ENCODE results near the gene GTF2H1.

GTF2H1 gene

DNA sequence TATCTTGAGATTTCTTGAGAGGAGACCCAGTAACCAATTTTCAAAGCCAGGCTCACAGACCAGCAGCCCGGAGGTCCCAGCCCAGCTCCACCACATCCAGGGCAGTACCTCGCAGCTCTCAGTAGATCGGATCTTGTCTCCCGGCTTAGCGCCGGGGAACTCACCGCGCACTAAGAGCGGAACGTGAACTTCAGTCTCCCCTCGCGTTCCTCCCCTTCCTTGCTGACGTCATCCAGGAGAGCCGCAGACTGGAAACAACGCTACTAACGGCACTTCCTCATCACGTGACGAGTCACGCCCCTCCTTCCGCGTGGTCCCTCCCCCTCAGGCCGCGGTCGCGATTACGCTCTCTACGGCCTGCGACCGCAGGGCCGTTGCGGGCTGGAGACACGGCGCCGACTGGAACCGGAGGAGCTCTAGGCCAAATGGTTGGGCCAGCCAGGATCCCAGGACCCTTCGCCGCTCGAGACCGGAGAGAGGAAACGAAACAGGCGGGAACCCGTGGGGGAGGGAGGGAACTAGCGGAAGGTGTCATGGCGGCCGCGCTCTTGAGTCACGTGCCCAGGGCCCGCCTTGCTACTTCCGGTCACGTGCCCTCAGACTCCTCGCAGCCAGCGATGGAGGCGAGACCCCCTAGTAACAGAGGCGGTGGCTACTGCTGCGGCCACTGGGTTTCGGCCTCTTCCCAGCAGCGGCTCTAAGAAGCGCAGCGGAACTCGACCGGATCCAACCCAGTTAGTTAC is at the start of gene GTF2H1, which contains the start of gene HPS5:
Gene GTF2H1, plus strand, starts transcription at position 599 of the 743 bp plus-strand sequence. CDS start 10,508 bp downstream, outside the sequence.
Gene HPS5, minus strand, starts transcription at position 172 of the 743 bp plus-strand sequence. CDS start 4,282 bp downstream, outside the sequence.
- peak; percentile 98 for DNase-seq

GRCh38 chr11:18277565-18278271 is 44.6 kb upstream of the GTF2H1 start:
- DNase-seq: no peak

DNA sequence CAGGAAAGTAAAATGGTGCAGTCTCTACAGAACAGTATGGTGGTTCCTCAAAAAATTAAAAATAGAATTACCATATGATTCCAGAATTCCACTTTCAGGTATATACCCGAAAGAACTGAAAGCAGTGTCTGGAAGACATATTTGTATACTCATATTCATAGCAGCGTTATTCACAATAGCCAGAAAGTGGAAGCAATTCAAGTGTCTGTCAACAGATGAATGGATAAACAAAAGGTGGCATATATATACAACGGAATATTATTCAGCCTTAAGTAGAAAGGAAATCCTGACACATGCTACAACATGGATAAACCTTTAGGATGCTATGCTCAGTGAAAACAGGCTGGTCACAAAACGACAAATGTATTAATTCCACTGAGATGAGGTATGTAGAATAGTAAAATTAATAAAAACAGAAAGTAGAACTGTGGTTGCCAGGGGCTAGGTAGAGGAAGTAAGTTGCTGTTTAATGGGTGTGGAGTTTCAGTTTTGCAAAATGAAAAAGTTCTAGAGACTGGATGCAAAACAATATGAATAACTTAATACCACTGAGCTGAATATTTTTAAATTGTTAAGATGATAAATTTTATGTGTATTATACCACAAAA is 41.8 kb upstream of the GTF2H1 start:
- peak; percentile 11 for DNase-seq

DNA sequence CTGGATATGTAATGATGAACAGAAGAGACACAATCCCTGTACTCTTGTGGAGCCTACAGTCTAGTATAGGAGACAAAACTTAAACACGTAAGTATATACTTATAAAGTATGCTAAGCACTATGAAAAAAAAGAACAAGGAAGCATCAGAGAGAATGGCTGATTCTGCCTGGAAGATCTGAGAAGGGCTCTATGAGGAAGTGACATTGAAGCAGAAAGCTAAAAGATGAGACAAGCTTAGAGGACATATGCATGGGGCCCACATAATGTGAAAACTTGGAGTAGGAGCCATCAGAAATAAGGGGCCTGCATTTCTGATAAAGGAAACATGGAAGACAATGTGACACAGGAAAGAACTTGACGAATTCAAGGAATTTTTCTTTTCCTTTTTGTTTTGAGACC is 39.7 kb upstream of the GTF2H1 start:
- DNase-seq: no peak

DNA sequence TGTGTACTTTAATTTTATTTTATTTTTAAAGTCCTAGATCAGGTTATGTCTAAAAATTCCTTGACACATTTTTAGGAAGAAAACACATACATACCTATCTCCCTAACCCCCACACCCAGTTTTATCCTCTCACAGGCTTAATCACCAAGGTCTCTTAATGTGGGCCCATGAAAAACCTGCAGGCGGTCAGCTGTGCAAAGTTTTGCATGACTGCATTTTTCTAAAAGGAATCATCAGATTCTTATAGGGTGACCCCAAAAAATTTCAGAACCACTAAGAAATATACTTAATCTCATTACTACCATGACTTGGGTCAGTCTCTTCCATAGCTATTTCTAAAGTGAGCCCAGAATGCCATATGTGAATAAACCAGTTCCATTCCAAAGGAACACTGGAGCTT is 36.5 kb upstream of the GTF2H1 start:
- no peak for DNase-seq

DNA sequence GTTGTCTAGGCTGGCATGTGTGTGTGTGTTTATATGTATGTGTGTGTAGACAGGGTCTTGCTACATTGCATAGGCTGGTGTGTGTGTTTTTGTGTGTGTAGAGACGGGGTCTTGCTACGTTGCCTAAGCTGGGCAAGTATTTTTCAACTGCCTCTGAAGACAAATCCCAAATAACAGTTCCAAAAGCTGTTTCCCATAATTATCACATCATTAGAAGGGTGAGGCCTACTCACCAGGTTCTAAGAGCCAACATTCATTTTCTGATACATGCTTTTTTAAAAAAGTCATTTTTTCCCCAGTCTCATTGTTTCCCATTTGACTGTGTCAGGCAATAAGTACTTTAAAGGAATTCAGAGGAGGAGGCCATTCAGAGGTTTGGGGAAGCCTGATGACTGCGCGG is 33.5 kb upstream of the GTF2H1 start:
- DNase-seq: no peak

DNA sequence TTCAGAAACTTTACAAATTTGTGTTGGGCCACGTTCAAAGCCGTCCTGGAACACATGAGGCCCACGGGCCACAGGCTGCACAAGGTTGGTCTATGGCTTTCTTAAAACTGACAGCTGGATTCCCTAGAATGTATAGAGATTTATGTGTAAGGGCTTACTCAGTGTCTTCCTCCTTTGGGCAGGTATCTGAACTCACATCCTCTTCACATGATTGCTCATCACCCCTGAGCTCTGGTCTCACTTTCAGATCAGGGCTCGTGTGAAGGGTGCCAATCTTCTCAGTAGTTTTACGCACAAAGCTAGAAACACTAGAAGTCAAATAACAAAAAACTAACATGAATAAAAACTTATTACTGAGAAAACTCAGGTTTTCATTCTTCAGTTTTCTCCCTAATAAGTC is 27.5 kb upstream of the GTF2H1 start:
- DNase-seq: no peak

- no peak for DNase-seq
These were observed 27.1 kb upstream of the GTF2H1 start for GRCh38 chr11:18295316-18295715.

GRCh38 chr11:18299721-18300120 is 22.6 kb upstream of the GTF2H1 start:
- no peak for DNase-seq

DNA sequence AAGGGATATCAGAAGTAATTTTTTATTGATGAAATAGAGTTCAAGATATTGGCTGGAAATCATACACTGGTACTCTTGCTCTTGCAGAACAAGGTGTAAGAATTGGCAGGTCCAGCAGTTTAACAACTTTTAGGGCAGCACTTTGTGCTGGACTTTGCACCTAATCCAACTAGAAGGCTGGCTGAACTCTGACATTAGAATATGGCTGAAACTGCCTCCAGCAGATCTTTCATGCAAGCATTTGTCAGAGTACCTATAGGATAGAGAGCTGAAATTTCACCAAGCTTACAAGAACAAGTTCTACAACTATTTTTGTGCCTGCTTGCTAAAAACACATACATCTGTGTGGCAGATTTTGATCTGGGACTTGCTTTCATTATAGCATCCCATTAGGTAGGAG is 17.6 kb upstream of the GTF2H1 start:
- no peak for DNase-seq

- no peak for DNase-seq
These were observed 14.8 kb upstream of the GTF2H1 start for GRCh38 chr11:18307461-18308139.

DNA sequence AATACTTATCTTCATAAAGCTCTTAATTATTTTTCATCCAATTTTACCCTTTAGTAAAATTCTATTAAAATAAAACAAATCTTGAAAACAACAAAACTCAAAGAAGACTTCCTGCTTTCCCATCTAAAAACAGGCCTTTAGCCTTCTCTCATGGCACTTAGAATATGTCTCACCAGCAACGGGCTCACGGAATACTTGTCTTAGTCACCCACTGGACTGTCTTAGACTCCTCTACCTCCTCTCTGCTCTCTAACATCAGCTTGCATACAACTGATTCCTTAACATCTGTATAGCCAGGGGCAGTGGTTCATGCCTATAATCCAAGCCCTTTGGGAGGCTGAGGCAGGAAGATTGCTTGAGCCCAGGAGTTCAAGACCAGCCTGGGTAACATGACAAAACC is 14.1 kb upstream of the GTF2H1 start:
- no peak for DNase-seq

- no peak for DNase-seq
These were observed 12.7 kb upstream of the GTF2H1 start for GRCh38 chr11:18309691-18310090.

GRCh38 chr11:18310800-18311340 is 11.5 kb upstream of the GTF2H1 start:
- no peak for DNase-seq

GRCh38 chr11:18312012-18312411 is 10.4 kb upstream of the GTF2H1 start:
- no peak for DNase-seq

DNA sequence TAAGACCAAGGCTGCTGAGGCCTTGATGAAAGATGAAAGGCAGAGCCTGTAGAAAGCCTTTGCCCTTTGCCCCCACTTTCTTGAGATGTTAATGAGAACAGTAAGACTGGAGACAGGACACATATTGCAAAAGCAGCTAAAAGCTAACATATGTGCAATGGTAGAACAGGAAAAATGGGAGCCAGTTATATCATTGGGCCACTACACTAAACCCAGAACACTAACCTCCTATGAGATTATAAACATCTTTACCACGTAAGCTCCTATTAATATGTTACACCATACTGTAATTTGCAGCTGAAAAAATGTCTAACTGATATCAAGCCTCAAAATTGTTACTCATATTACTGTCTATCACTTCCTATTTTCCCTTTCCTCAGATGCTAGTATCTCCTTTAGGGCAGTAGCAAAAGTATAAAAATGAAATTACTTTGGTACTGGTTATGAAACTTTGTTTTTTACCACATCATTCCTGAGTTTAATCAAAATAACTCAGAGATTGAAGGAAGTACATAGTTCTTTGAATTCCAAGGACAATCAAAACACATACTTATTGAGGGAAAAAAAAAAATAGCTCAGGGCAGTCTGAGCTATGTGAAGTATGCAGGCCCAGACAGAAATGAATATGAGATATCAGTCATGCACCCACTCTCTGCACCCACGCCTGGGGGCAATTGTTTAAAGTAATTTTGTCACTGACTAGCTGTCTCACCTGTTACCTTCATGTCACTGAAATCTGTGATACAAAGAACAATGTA is 9.5 kb upstream of the GTF2H1 start:
- no peak for DNase-seq

DNA sequence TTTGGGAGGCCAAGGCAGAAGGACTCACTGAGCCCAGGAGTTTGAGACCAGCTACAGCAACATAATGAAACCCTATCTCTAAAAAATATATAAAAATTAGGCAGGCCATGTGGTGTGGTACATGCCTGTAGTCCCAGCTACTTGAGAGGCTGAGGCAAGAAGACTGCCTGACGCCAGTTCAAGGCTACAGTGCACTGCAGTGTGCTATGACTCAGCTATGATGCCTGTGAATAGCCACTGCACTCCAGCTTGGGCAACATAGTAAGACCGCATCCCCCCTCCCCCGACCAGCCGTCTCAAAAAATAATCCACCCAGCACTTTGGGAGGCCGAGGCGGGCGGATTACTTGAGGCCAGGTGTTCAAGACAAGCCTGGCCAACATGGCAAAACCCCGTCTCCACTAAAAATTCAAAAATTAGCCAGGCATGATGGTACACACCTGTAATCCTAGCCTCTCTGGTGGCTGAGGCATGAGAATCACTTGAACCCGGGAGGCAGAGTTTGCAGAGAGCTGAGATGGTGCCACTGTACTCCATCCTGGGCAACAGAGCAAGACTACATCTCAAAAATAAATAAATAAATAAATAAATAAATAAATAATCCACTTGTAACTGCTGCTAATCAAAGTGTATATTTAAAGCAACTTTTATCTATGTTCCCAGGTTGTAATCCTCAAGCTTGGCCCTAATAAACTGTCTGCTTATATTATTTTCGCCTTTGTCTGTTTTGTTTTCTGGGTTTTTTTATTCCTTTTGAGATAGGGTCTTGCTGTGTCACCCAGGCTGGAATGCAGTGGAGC is 8.2 kb upstream of the GTF2H1 start:
- no peak for DNase-seq

GRCh38 chr11:18314784-18315523 is 7.4 kb upstream of the GTF2H1 start:
- DNase-seq: no peak

DNA sequence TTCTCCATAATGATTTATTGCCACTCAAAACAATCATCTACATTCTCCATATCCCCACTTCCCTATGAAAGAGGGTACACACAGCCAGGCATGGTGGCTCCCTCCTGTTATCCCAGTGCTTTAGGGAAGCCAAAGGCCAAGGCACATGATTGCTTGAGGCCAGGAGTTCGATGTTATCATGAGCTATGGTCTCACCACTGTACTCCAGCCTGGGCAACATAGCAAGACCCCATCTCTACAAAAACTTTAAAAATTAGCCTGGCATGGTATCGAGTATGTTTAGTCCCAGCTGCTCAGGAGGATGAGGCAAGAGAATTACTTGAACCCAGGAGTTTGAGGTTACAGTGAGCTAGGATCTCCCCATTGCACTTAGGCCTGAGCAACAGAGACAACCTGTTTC is 6.5 kb upstream of the GTF2H1 start:
- DNase-seq: no peak

DNA sequence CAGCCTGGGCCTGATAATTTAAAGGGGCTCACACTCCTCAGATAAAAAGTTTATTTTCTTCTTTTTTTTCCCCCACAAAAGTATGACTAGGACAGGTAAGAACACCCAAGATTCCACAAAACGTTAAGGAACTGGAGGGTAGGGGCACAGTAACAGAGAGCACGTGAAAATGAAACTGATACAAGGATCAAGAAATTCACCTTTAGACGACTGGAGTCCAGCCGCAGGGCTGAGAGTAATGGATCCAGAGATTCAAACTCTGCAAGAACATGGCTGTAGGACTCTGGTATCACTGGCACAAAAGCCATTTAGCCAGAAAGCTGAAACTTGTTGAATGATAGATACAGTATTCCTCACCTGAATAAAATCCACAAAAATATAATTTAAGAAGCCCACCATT is 4.8 kb upstream of the GTF2H1 start:
- DNase-seq: no peak

DNA sequence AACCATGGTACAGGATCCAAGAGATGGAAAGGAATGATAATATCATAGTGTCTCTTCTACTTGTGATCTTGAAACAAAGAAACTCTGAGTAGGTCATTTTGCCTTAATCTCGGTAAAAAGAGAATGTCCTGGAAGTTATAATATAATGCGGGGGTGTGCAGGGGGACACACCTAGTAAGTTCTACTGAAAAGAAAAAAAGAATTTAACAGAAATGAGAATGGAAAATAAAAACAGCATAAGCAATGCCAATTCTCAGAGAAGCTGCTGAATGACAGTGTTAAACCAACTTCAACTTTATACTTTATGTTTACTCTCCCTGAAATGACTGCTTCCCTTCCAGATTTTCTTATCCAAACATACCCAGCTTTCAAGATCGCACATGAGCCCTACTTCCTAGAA is 2.5 kb upstream of the GTF2H1 start:
- DNase-seq: no peak

Data from CD4-positive, alpha-beta T cell treated with Interleukin-21 for 1 hour (primary cell).